C4-2B (cell line): ENCODE results near the gene ADGRA3.

Experiments
- H3K27ac ChIP-seq: fragments of 450-650 bp; 2 replicates; pipeline ENCODE4 v1.5.1; 2017
- ZFX ChIP-seq: fragments of 450-650 bp; IDR thresholded peaks from 2 replicates; pipeline ENCODE4 v1.6.1; 2017
- TF ChIP-seq, protein P1 (sequence below): fragments of 450-650 bp; conservative IDR thresholded peaks from 2 replicates; pipeline ENCODE4 v1.5.1; 2017; ENCODE audit warnings: mild to moderate bottlenecking

ADGRA3 gene

DNA sequence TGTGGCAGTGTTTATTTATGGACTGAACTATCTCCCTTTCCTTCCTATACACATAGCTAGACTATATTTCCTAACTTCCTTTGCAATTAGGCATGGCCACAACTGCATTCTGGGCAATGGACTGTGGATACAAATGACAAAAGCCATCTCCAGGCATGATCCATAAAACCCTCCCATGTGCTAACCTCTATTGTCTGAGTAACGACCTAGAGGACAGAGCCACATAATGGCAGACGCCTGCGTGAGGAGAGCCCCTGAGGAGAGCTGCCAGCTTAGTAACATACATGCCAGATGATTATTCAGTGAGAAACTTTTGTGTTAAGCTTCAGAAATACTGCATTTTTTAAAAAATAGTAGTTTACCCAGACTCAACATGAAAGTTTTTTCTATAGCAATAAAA is 142.9 kb downstream of the ADGRA3 start:
- no peak overlapping the region for H3K27ac ChIP-seq
- no peak for TF ChIP-seq ZFX
- TF ChIP-seq, protein P1, sequence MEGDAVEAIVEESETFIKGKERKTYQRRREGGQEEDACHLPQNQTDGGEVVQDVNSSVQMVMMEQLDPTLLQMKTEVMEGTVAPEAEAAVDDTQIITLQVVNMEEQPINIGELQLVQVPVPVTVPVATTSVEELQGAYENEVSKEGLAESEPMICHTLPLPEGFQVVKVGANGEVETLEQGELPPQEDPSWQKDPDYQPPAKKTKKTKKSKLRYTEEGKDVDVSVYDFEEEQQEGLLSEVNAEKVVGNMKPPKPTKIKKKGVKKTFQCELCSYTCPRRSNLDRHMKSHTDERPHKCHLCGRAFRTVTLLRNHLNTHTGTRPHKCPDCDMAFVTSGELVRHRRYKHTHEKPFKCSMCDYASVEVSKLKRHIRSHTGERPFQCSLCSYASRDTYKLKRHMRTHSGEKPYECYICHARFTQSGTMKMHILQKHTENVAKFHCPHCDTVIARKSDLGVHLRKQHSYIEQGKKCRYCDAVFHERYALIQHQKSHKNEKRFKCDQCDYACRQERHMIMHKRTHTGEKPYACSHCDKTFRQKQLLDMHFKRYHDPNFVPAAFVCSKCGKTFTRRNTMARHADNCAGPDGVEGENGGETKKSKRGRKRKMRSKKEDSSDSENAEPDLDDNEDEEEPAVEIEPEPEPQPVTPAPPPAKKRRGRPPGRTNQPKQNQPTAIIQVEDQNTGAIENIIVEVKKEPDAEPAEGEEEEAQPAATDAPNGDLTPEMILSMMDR, result no peak

DNA sequence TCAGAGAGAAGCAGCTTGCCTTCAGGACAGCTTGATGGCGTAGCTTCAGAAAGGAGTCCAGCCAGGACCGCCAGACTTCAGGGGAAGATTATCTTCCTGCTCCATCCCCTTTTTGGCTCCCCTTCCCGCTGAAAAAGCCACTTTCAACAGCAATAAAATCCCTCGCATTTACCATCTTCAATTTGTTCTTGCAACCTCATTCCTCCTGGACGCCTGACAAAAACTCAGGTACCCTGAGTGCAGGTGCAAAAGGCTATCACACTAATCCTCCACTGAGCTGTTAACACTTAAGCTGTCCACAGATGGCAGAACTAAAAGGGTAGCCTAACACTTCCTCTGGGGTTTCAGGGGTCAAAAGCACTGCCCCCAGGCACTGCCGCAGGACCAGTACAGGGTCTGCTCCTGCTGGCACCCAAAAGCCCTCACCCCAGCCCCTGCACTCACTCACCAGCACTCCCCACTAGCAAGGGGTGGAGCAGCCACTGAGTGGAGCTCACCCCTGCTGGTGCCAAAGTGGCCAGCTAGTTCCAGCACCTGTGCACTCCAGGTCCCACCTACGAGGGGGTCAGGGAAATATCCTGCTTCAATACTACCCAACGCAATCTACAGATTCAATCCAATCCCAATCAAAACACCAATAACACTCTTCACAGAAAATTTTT is 145.8 kb downstream of the ADGRA3 start:
- no peak for TF ChIP-seq ZFX
- TF ChIP-seq, protein P1, result no peak

DNA sequence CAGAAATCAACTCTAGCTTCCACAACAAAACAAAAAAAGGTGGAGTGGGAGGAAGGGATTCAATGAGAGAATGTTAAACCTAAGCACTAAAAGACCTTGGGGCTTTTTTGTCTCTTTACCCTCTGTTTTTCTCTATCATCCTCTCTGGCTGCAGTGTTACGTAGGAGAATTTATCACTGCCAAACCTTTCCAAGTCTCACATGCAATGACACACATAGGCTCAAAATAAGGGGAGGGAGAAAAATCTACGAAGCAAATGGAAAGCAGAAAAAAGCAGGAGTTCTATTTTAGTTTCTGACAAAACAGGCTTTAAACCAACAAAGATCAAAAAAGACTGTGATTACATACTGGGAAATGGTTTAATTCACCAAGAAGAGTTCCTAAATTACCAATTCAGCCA is 152.1 kb downstream of the ADGRA3 start:
- no peak overlapping the region for H3K27ac ChIP-seq
- TF ChIP-seq, protein P1, result no peak
- TF ChIP-seq ZFX, result no peak

More for the DNA sequence above, 145.8 kb downstream of the ADGRA3 start:
- no peak overlapping the region for H3K27ac ChIP-seq

DNA sequence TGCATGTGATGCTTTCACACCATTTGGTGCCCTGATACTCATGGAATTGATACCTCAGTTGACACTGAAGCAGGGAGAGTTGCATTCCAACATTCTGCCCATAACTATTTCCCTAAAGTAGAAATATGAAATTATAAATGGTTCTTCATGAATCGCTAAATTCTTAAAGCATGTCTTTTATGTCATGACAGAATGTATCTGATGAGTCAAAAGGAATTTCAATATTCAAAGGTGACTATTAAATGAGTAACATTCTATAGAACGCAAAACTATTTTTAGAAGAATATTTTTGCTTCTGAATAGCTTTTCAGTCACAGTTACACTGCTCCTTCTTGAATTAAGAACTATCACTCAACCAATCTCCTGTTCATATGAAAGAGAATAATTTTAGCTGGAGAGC is 152.8 kb downstream of the ADGRA3 start:
- TF ChIP-seq ZFX, result no peak
- TF ChIP-seq, protein P1, result no peak
- no peak overlapping the region for H3K27ac ChIP-seq

DNA sequence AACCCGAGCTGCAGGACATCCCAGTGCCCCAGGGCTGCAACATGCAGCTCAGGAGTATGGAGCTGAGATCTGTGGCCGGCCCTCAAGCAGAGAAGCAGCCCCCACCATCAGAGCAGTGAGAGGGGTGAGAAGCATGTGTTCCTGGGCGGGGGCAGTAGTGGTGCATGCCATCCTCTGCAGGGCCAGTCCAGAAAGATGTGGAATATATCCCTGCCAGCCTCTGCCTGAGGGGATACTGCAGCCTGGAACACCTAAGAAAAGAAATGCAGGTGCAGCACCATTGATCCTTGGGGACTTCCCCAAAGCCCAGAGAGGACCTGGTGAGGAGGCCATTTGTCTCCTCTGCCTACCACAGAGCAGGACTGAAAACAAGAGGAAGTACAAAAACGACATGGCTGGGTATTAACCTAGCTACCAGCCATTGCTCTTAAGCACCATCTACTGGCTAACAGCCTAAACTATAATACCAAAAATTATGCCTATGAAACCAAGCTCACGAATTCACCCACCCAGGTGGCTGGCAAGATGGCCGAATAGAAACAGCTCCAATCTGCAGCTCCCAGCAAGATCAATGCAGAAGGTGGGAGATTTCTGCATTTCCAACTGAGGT is 158.8 kb downstream of the ADGRA3 start:
- no peak for TF ChIP-seq ZFX
- TF ChIP-seq, protein P1, result peak; percentile 54
- no peak overlapping the region for H3K27ac ChIP-seq

DNA sequence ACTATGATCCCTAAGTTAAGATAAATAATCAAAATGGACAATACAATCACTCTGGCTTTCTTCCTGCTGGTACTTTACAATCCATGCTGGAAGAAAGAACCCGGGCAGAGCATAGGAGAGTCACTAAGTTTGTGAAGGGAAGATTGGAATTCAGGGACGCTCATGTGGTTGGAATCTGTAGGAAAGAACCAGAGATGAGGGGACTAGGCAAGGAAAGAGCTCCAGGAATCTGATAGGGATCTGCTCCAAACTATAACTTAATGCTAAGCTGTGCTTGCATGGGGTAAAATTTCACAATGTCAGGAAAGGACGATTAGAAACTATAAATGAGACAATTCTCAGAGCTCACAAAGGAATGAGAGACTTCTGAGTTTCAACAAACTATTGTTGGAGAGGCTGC is 167.5 kb downstream of the ADGRA3 start:
- no peak overlapping the region for H3K27ac ChIP-seq
- no peak for TF ChIP-seq ZFX
- TF ChIP-seq, protein P1, result no peak

DNA sequence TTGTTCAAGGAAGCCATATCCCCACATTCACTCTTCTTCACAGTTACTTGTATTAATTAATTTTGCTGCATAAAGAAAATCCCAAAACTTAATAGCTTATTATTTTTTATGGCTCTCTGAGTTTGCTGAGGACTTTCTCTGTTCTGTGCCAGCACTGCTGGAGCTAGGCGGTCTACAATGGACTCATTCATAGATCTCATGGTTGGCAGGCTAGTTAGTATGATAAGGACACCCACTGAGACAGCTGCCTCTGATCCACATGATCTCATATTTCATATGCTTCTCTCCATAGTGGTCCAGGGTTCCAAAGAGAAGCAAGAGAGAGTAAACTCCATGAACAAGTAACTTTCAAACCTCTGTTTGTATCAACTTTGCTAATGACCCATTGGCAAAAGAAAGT is 170.2 kb downstream of the ADGRA3 start:
- TF ChIP-seq, protein P1, result no peak
- TF ChIP-seq ZFX, result no peak
- H3K27ac ChIP-seq, result no peak overlapping the region
